ENCODE results near the gene SIVA1. TPM values are rescaled to one million over a fixed set of nuclear protein-coding genes. Genes with fewer than 3 reads are reported as not detected.

The SIVA1 gene
- total and polyA plus RNA-seq, 2 of the 4 experiments (the other 2 are of a cell fraction) = 166 to 184 TPM

- Histone ChIP-seq H3K4me2 (ENCODE audit: low read depth, low read length) (no peak overlapping the region), H3K56ac (ENCODE audit: extremely low read depth, insufficient read depth, low read length) (no peak overlapping the region), H3K4me1 (ENCODE audit: control insufficient read depth, insufficient read depth, low read length) (peaks cover 15% of the 10 kb centered on the region), H3K4me3 (ENCODE audit: insufficient read depth, low read depth, low read length) (no peak overlapping the region), H3K9me1 (ENCODE audit: insufficient read depth, low read length) (peaks cover 5% of the 10 kb centered on the region; the same call in 1 of the 2 replicates), H3K27ac (ENCODE audit: insufficient read depth, low read length) (no peak overlapping the region), H3K18ac (ENCODE audit: low read depth, low read length) (no peak overlapping the region), H2AFZ (replicated peaks; ENCODE audit: low read length, poor library complexity) (no peak overlapping the region), H2BK20ac (ENCODE audit: low read depth, low read length) (no peak overlapping the region), H4K8ac (ENCODE audit: low read depth in 2 of 2, low read length in 2 of 2) (no peak overlapping the region), H3K79me1 (ENCODE audit: low read depth in 1 of 2, low read length in 2 of 2) (no peaks in the 10 kb centered on the region), H2BK15ac (ENCODE audit: low read depth, low read length) (no peak overlapping the region), H3K14ac (replicated peaks; ENCODE audit: low read depth, low read length) (no peak overlapping the region), H4K91ac (ENCODE audit: insufficient read depth, low read depth, low read length) (no peak overlapping the region), H2AK9ac (replicated peaks; ENCODE audit: low read depth, low read length, poor library complexity) (no peak overlapping the region), H3K27me3 (ENCODE audit: control insufficient read depth, insufficient read depth, low read length) (no peaks in the 10 kb centered on the region; the same call in 1 of the 2 replicates), H4K20me1 (ENCODE audit: insufficient read depth, low read length) (no peaks in the 10 kb centered on the region), H2BK5ac (ENCODE audit: low read depth, low read length, poor library complexity, severe bottlenecking) (no peak overlapping the region), H2AK5ac (ENCODE audit: low read depth, low read length) (no peak overlapping the region), H3K23ac (ENCODE audit: low read depth, low read length) (no peak overlapping the region), H2BK120ac (ENCODE audit: low read depth, low read length) (no peak overlapping the region), H4K5ac (ENCODE audit: low read depth, low read length) (no peak overlapping the region), H3K4ac (ENCODE audit: low read depth, low read length) (no peak overlapping the region), H3K9me3 (ENCODE audit: control insufficient read depth, insufficient read depth, low read length) (no peaks in the 10 kb centered on the region), H3K9ac (ENCODE audit: low read depth, low read length) (no peak overlapping the region), H3K36me3 (ENCODE audit: control insufficient read depth, insufficient read depth, low read length) (no peaks in the 10 kb centered on the region)
- ATAC-seq (ENCODE audit: low read depth) (no peak), DNase-seq (no peak)
- no TSS peak for BruUV-seq (replicated peaks)
- intact Hi-C loops (cut with micrococcal nuclease) (no loop called here), dilution Hi-C loops (cut with HindIII; ENCODE audit: low sequenced_read_pairs, unreplicated experiment) (no loop called here), in situ Hi-C loops (cut with MboI; ENCODE audit: low sequenced_read_pairs) (no loop called here)
- TF ChIP-seq FOS (IDR thresholded peaks at IDR 0.05; ENCODE audit: low read depth, low read length) = no peak
- no peak for TF ChIP-seq POLR2A (IDR thresholded peaks at IDR 0.05; ENCODE audit: low read depth, low read length)
- no peak for TF ChIP-seq RCOR1 (IDR thresholded peaks at IDR 0.05; ENCODE audit: insufficient replicate concordance, low read length)
- TF ChIP-seq CTCF (conservative IDR thresholded peaks at IDR 0.05; ENCODE audit: low read depth, low read length) = no peak
- TF ChIP-seq MAZ (IDR thresholded peaks at IDR 0.05; ENCODE audit: borderline replicate concordance, low read depth, low read length) = no peak
- 87% methylated on average over 7 of the region's 14 CpGs; no CpG with 5 or more reads in 1 of the 2 experiments for WGBS, 2 experiments (ENCODE audit: extremely low coverage in 2 of 2, insufficient read length in 1 of 2)
- POLR2A ChIA-PET (ENCODE audit: unreplicated experiment) = no interaction called here
- CTCF ChIA-PET = no interaction called here
These were observed 20.6 kb upstream of the SIVA1 start for GRCh38 chr14:104732355-104732804.
